Parathyroid adenoma (tissue), 2 donors: ENCODE data around the gene FUOM.

Experiments used
- H2AFZ ChIP-seq: fragments of 300-600 bp; sonication (generic); one replicate; pipeline ENCODE4 v1.7.0; 2017; ENCODE audit warnings: antibody characterized with exemption, mild to moderate bottlenecking
- H3K27ac ChIP-seq: fragments of 300-600 bp; sonication (generic); one replicate; pipeline ENCODE4 v1.7.0; 2017
- H3K27me3 ChIP-seq: fragments of 300-600 bp; sonication (generic); one replicate; pipeline ENCODE4 v1.7.0; 2017; ENCODE audit warnings: low read length; ENCODE audit not compliant: control insufficient read depth, insufficient read depth
- H3K36me3 ChIP-seq: fragments of 300-600 bp; sonication (generic); one replicate; pipeline ENCODE4 v1.7.0; 2017; ENCODE audit warnings: low read length; ENCODE audit not compliant: control insufficient read depth, insufficient read depth
- H3K4me1 ChIP-seq: fragments of 300-600 bp; sonication (generic); one replicate; pipeline ENCODE4 v1.7.0; 2017; ENCODE audit warnings: control low read depth
- H3K4me2 ChIP-seq: fragments of 300-600 bp; sonication (generic); one replicate; pipeline ENCODE4 v1.7.0; 2017; ENCODE audit warnings: low read length
- H3K4me3 ChIP-seq: fragments of 300-600 bp; sonication (generic); one replicate; pipeline ENCODE4 v1.7.0; 2017; ENCODE audit warnings: low read depth, low read length
- H3K79me2 ChIP-seq: fragments of 300-600 bp; sonication (generic); one replicate; pipeline ENCODE4 v1.7.0; 2017; ENCODE audit warnings: control low read depth
- H3K9ac ChIP-seq: fragments of 300-600 bp; sonication (generic); one replicate; pipeline ENCODE4 v1.7.0; 2017; ENCODE audit warnings: mild to moderate bottlenecking
- H3K9me3 ChIP-seq: fragments of 300-600 bp; sonication (generic); one replicate; pipeline ENCODE4 v1.7.0; 2017; ENCODE audit warnings: low read length; ENCODE audit not compliant: control insufficient read depth
- TF ChIP-seq, protein P1 (sequence below): fragments of 300-600 bp; sonication (generic); IDR thresholded peaks from one replicate; pipeline ENCODE4 v1.7.0; 2017; ENCODE audit warnings: antibody characterized with exemption, mild to moderate bottlenecking
- donor health status: primary hyperparathyroidism.

The FUOM gene

DNA sequence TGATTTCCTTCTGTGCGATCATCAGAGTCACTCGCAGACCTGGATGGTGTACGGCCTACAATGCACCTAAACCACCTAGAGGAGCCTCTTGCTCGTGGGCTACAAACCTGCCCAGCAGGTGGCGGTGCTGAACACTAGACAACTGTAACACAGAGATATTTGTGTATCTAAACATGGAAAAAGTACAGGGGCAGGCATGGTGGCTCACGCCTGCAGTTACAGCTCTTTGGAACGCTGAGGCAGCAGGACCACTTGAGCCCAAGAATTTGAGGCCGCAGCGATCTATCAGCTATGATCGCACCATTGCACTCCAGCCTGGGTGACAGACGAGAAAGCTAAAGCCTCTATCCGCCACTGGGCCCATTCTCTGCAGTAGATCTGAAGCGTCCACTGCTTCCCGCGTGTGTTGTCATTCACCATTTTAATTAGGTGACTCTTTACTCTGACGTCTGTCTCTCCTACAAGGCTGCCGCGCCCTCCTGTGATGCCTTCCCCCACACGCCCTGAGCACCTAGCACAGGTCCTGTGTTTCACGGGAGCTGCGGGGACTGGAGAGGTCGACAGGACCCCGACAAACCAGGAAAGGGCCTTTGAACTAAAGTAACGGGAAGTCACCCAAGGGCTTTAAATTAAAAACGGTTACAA is 49.9 kb downstream of the FUOM start:
- Histone ChIP-seq H3K9me3 (no peaks in the 10 kb centered on the region), H2AFZ (peak overlapping the region; percentile 84), H3K9ac (peak overlapping the region; percentile 82), H3K79me2 (peaks cover 38% of the 10 kb centered on the region), H3K4me1 (peaks cover 18% of the 10 kb centered on the region), H3K27ac (peak overlapping the region; percentile 95), H3K4me2 (peak overlapping the region; percentile 88), H3K36me3 (no peaks in the 10 kb centered on the region), H3K27me3 (no peaks in the 10 kb centered on the region), H3K4me3 (peak overlapping the region; percentile 76)
- TF ChIP-seq, protein P1, sequence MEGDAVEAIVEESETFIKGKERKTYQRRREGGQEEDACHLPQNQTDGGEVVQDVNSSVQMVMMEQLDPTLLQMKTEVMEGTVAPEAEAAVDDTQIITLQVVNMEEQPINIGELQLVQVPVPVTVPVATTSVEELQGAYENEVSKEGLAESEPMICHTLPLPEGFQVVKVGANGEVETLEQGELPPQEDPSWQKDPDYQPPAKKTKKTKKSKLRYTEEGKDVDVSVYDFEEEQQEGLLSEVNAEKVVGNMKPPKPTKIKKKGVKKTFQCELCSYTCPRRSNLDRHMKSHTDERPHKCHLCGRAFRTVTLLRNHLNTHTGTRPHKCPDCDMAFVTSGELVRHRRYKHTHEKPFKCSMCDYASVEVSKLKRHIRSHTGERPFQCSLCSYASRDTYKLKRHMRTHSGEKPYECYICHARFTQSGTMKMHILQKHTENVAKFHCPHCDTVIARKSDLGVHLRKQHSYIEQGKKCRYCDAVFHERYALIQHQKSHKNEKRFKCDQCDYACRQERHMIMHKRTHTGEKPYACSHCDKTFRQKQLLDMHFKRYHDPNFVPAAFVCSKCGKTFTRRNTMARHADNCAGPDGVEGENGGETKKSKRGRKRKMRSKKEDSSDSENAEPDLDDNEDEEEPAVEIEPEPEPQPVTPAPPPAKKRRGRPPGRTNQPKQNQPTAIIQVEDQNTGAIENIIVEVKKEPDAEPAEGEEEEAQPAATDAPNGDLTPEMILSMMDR, result peak; percentile 91

DNA sequence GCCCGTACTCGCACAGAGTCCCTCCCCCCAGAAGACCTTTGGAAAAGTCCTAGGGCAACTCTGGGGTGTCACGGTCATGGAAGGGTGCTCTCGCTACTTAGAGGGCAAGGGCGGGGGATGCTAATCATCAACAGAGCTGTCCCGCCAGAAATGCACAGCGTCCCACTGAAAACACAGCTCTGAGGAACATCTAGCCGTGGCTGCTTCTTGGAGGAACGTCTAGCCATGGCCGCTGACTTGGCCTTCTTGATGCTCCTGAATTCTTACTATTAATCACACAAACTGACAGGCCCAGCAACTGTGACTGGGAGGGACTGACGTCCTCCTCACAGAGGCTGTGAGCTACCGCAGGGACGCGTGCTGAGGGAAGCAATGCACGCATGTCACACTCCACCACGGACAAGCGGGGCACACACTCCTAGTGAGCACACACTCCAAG is 50.9 kb downstream of the FUOM start:
- Histone ChIP-seq H3K4me2 (no peak overlapping the region), H3K4me3 (no peak overlapping the region), H2AFZ (no peak overlapping the region), H3K36me3 (no peaks in the 10 kb centered on the region), H3K9me3 (no peaks in the 10 kb centered on the region), H3K4me1 (peaks cover 18% of the 10 kb centered on the region), H3K79me2 (peaks cover 45% of the 10 kb centered on the region), H3K27me3 (no peaks in the 10 kb centered on the region), H3K9ac (no peak overlapping the region), H3K27ac (no peak overlapping the region)
- TF ChIP-seq, protein P1, result no peak

- Histone ChIP-seq H3K4me2 (no peak overlapping the region), H3K9me3 (no peaks in the 10 kb centered on the region), H3K4me1 (peaks cover 18% of the 10 kb centered on the region), H3K27me3 (no peaks in the 10 kb centered on the region), H3K36me3 (no peaks in the 10 kb centered on the region), H3K27ac (peak overlapping the region; percentile 15), H3K4me3 (no peak overlapping the region), H3K9ac (no peak overlapping the region), H2AFZ (no peak overlapping the region), H3K79me2 (peaks cover 47% of the 10 kb centered on the region)
- TF ChIP-seq, protein P1, result no peak
Measured at GRCh38 chr10:133306097-133306476, 51.7 kb downstream of the FUOM start.
